Measurements from ENCODE around the gene IQGAP2. TPM values are rescaled to one million over a fixed set of nuclear protein-coding genes. Genes with fewer than 3 reads are reported as not detected.

IQGAP2 gene
- total and polyA plus RNA-seq, 3 donors from 2014 or later = 33.5 to 78.6 (median 60.2) TPM

GRCh38 chr5:76495870-76496269 is 92.8 kb downstream of the IQGAP2 start:
- no peak overlapping the region for H3K4me3 ChIP-seq
- 79 to 81% methylated on average over 4 of the region's 4 CpGs for WGBS, 2 donors
- TF ChIP-seq CTCF (IDR thresholded peaks at IDR 0.05) (no peak), POLR2A (IDR thresholded peaks at IDR 0.05) (no peak)
- H3K36me3 ChIP-seq (ENCODE audit: low read depth, missing control alignments) = no peaks in the 10 kb centered on the region
- intact Hi-C loops (cut with DNase I; ENCODE audit: low total_unique reads) = no loop called here
- H3K9me3 ChIP-seq = no peaks in the 10 kb centered on the region
- H3K4me1 ChIP-seq = no peaks in the 10 kb centered on the region
- DNase-seq = no peak
- no peak overlapping the region for H3K27ac ChIP-seq
- no peaks in the 10 kb centered on the region for H3K27me3 ChIP-seq

GRCh38 chr5:76497065-76497460 is 94.0 kb downstream of the IQGAP2 start:
- WGBS, 2 donors = 74 to 76% methylated on average over 4 of the region's 4 CpGs
- Histone ChIP-seq H3K9me3 (no peaks in the 10 kb centered on the region), H3K27ac (no peak overlapping the region), H3K4me1 (no peaks in the 10 kb centered on the region), H3K36me3 (ENCODE audit: low read depth, missing control alignments) (no peaks in the 10 kb centered on the region), H3K4me3 (no peak overlapping the region), H3K27me3 (no peaks in the 10 kb centered on the region)
- intact Hi-C loops (cut with DNase I; ENCODE audit: low total_unique reads) = no loop called here
- TF ChIP-seq CTCF (IDR thresholded peaks at IDR 0.05) (no peak), POLR2A (IDR thresholded peaks at IDR 0.05) (no peak)
- DNase-seq = no peak

GRCh38 chr5:76497986-76498717 is 95.1 kb downstream of the IQGAP2 start:
- intact Hi-C loops (cut with DNase I; ENCODE audit: low total_unique reads) = no loop called here
- 62 to 72% methylated on average over 4 of the region's 4 CpGs for WGBS, 2 donors
- TF ChIP-seq POLR2A (IDR thresholded peaks at IDR 0.05) = no peak

GRCh38 chr5:76499507-76500161 is 96.5 kb downstream of the IQGAP2 start:
- H3K4me3 ChIP-seq = no peak overlapping the region
- H3K27me3 ChIP-seq = no peaks in the 10 kb centered on the region
- no peak for DNase-seq
- intact Hi-C loops (cut with DNase I; ENCODE audit: low total_unique reads) = no loop called here
- no peaks in the 10 kb centered on the region for H3K36me3 ChIP-seq (ENCODE audit: low read depth, missing control alignments)
- no peak for TF ChIP-seq CTCF (IDR thresholded peaks at IDR 0.05)
- no peak for TF ChIP-seq POLR2A (IDR thresholded peaks at IDR 0.05)
- peaks cover 1% of the 10 kb centered on the region for H3K4me1 ChIP-seq
- 83 to 89% methylated on average over 2 of the region's 2 CpGs for WGBS, 2 donors
- H3K27ac ChIP-seq = no peak overlapping the region
- no peaks in the 10 kb centered on the region for H3K9me3 ChIP-seq

More at GRCh38 chr5:76497986-76498717, 95.1 kb downstream of the IQGAP2 start:
- Histone ChIP-seq H3K27ac (no peak overlapping the region), H3K27me3 (no peaks in the 10 kb centered on the region), H3K4me1 (no peaks in the 10 kb centered on the region), H3K36me3 (ENCODE audit: low read depth, missing control alignments) (no peaks in the 10 kb centered on the region), H3K4me3 (no peak overlapping the region), H3K9me3 (no peaks in the 10 kb centered on the region)
- no peak for DNase-seq

- intact Hi-C loops (cut with DNase I; ENCODE audit: low total_unique reads) = no loop called here
- no peak overlapping the region for H3K27ac ChIP-seq
- peaks cover 3% of the 10 kb centered on the region for H3K4me1 ChIP-seq
- 78 to 84% methylated on average over 5 of the region's 5 CpGs for WGBS, 2 donors
- no peak overlapping the region for H3K4me3 ChIP-seq
- no peaks in the 10 kb centered on the region for H3K36me3 ChIP-seq (ENCODE audit: low read depth, missing control alignments)
- H3K9me3 ChIP-seq = no peaks in the 10 kb centered on the region
- no peak for DNase-seq
- no peaks in the 10 kb centered on the region for H3K27me3 ChIP-seq
- TF ChIP-seq POLR2A (IDR thresholded peaks at IDR 0.05) = no peak
These were observed 97.7 kb downstream of the IQGAP2 start for GRCh38 chr5:76500633-76501393.

Data from testis (tissue), 3 donors.